GM23338 (cell line): ENCODE results near the gene SDHAF1. TPM values are rescaled to one million over a fixed set of nuclear protein-coding genes. Genes with fewer than 3 reads are reported as not detected.

Source experiments
- ATAC-seq: fragments of 200-7000 bp; cut with Tn5 transposase; 3 replicates; pipeline ENCODE4 v1.9.1; 2020
- DNase-seq: peaks from one replicate; pipeline ENCODE4 v3.0.0-alpha.2; 2015; ENCODE audit warnings: low spot score
- H2AFZ ChIP-seq: fragments of 200-600 bp; sonication (generic); 2 replicates; pipeline ENCODE4 v1.8.0; 2016; ENCODE audit warnings: antibody characterized with exemption, mild to moderate bottlenecking, moderate library complexity
- H3F3A ChIP-seq: fragments of 200-600 bp; sonication (generic); replicated peaks from 2 replicates; pipeline ENCODE4 v1.8.0; 2017; ENCODE audit warnings: antibody characterized with exemption, mixed run types, low read depth
- H3K27ac ChIP-seq: fragments of 200-600 bp; sonication (generic); 2 replicates; pipeline ENCODE4 v1.6.1; 2016; ENCODE audit warnings: low read depth
- H3K27me3 ChIP-seq: fragments of 200-600 bp; sonication (generic); 2 replicates; pipeline ENCODE4 v1.8.0; 2016; ENCODE audit warnings: mild to moderate bottlenecking, mixed run types, moderate library complexity; ENCODE audit not compliant: insufficient read depth
- H3K36me3 ChIP-seq: fragments of 200-600 bp; sonication (generic); 2 replicates; pipeline ENCODE4 v1.8.0; 2016; ENCODE audit warnings: mild to moderate bottlenecking; ENCODE audit not compliant: insufficient read depth
- H3K4me1 ChIP-seq: fragments of 200-600 bp; sonication (generic); 2 replicates; pipeline ENCODE4 v1.8.0; 2016; ENCODE audit warnings: mild to moderate bottlenecking, moderate library complexity; ENCODE audit not compliant: insufficient read depth
- H3K4me2 ChIP-seq: fragments of 200-600 bp; sonication (generic); 2 replicates; pipeline ENCODE4 v1.7.1; 2017; ENCODE audit warnings: mixed run types
- H3K4me3 ChIP-seq: fragments of 200-600 bp; sonication (generic); 2 replicates; pipeline ENCODE4 v1.6.1; 2016; ENCODE audit warnings: mixed run types
- H3K79me2 ChIP-seq: fragments of 200-600 bp; sonication (generic); replicated peaks from 2 replicates; pipeline ENCODE4 v1.8.0; 2017; ENCODE audit warnings: mild to moderate bottlenecking; ENCODE audit not compliant: insufficient read depth
- H3K9me2 ChIP-seq: fragments of 200-600 bp; sonication (generic); 2 replicates; pipeline ENCODE4 v1.8.0; 2017; ENCODE audit not compliant: insufficient read depth
- H4K20me1 ChIP-seq: fragments of 200-600 bp; sonication (generic); replicated peaks from 2 replicates; pipeline ENCODE4 v1.8.0; 2017; ENCODE audit warnings: mild to moderate bottlenecking; ENCODE audit not compliant: insufficient read depth
- H3K27ac Mint-ChIP-seq: 2 replicates; pipeline ENCODE4 v1.8.0; 2020; ENCODE audit warnings: inconsistent platforms, mild to moderate bottlenecking, moderate library complexity, mixed read lengths
- H3K27me3 Mint-ChIP-seq: 3 replicates; pipeline ENCODE4 v1.8.0; 2022; ENCODE audit warnings: low read depth, mild to moderate bottlenecking, moderate library complexity, mixed read lengths, inconsistent platforms; ENCODE audit not compliant: insufficient read depth, poor library complexity
- H3K36me3 Mint-ChIP-seq: 3 replicates; pipeline ENCODE4 v1.8.0; 2021; ENCODE audit warnings: low read depth, mild to moderate bottlenecking, inconsistent platforms, moderate library complexity, mixed read lengths
- H3K4me1 Mint-ChIP-seq: 3 replicates; pipeline ENCODE4 v1.8.0; 2020; ENCODE audit warnings: mild to moderate bottlenecking, inconsistent platforms, mixed read lengths
- H3K4me3 Mint-ChIP-seq: 3 replicates; pipeline ENCODE4 v1.8.0; 2021; ENCODE audit warnings: moderate library complexity, mild to moderate bottlenecking, inconsistent platforms, mixed read lengths
- H3K9me3 Mint-ChIP-seq: 3 replicates; pipeline ENCODE4 v1.8.0; 2020; ENCODE audit warnings: moderate library complexity, mild to moderate bottlenecking, inconsistent platforms, mixed read lengths
- CREB1 ChIP-seq: fragments of 250-450 bp; sonication (Bioruptor Pico); IDR thresholded peaks from 2 replicates; pipeline ENCODE4 v1.5.0; 2020; ENCODE audit warnings: low read depth, mild to moderate bottlenecking, moderate library complexity
- CTCF ChIP-seq, 2 experiments: fragments of 200-600 bp in 1 of 2; sonication (generic) in 1 of 2; conservative IDR thresholded peaks; 2 replicates each; pipeline versions ENCODE4 v1.5.1 to v1.6.1; 2016 to 2017; ENCODE audit warnings: antibody characterized with exemption in 2 of 2, low read depth in 2 of 2, mild to moderate bottlenecking in 2 of 2, moderate library complexity in 1 of 2
- ETS1 ChIP-seq: IDR thresholded peaks from 2 replicates; pipeline ENCODE4 v1.6.1; 2016; ENCODE audit warnings: antibody characterized with exemption
- EZH2 ChIP-seq: fragments of 200-600 bp; sonication (generic); IDR thresholded peaks from one replicate; pipeline ENCODE4 v1.8.0; 2017; ENCODE audit warnings: antibody characterized with exemption, mild to moderate bottlenecking, low read depth; ENCODE audit not compliant: unreplicated experiment
- EZH2phosphoT487 ChIP-seq: fragments of 200-600 bp; sonication (generic); IDR thresholded peaks from one replicate; pipeline ENCODE4 v1.8.1; 2018; ENCODE audit warnings: antibody characterized with exemption; ENCODE audit not compliant: unreplicated experiment
- JUNB ChIP-seq: IDR thresholded peaks from one replicate; pipeline ENCODE4 v1.6.1; 2016; ENCODE audit warnings: antibody characterized with exemption; ENCODE audit not compliant: unreplicated experiment
- NANOG ChIP-seq: IDR thresholded peaks from 2 replicates; pipeline ENCODE4 v1.6.1; 2016; ENCODE audit warnings: antibody characterized with exemption, borderline replicate concordance
- POLR2AphosphoS5 ChIP-seq: IDR thresholded peaks from 2 replicates; pipeline ENCODE4 v1.6.1; 2016; ENCODE audit warnings: antibody characterized with exemption, low read depth
- REST ChIP-seq: IDR thresholded peaks from one replicate; pipeline ENCODE4 v1.6.1; 2018; ENCODE audit warnings: antibody characterized with exemption; ENCODE audit not compliant: unreplicated experiment
- STAT1 ChIP-seq: IDR thresholded peaks from one replicate; pipeline ENCODE4 v1.6.1; 2016; ENCODE audit warnings: antibody characterized with exemption; ENCODE audit not compliant: unreplicated experiment
- ZNF114 ChIP-seq: fragments of 250-450 bp; sonication (Bioruptor Pico); IDR thresholded peaks from 2 replicates; pipeline ENCODE4 v1.5.0; 2020; ENCODE audit warnings: mild to moderate bottlenecking, moderate library complexity
- ZNF331 ChIP-seq: fragments of 250-450 bp; sonication (Bioruptor Pico); IDR thresholded peaks from 2 replicates; pipeline ENCODE4 v1.5.0; 2020; ENCODE audit warnings: low read depth, mild to moderate bottlenecking, moderate library complexity
- ZNF462 ChIP-seq: fragments of 250-450 bp; sonication (Bioruptor Pico); IDR thresholded peaks from 2 replicates; pipeline ENCODE4 v1.5.0; 2020; ENCODE audit warnings: mild to moderate bottlenecking, moderate library complexity
- polyA plus RNA-seq: library from polyadenylated mRNA; unstranded; fragments of >200 nt; fragmentation: Nextera tagmentation; extraction: Ambion mirVana; gene quantifications from 2 replicates; pipeline ENCODE4 v1.2.1, GENCODE V29; 2016
- total RNA-seq: library from RNA; depleted of rRNA; stranded (reverse); fragments of >200 nt; shearing (Covaris generic); gene quantifications from 2 replicates; pipeline ENCODE4 v1.2.3, GENCODE V29; 2014

The SDHAF1 gene
- total and polyA plus RNA-seq, 2 experiments from 2014 or later, result 19.9 to 55.9 TPM

GRCh38 chr19:35990156-35990555, 4.8 kb upstream of the SDHAF1 start:
- H3K4me3 ChIP-seq, result no peak overlapping the region

More at GRCh38 chr19:35990156-35990555, 4.8 kb upstream of the SDHAF1 start:
- Histone ChIP-seq H3K79me2 (no peaks in the 10 kb centered on the region), H3K27me3 (peaks cover 10% of the 10 kb centered on the region), H3K36me3 (no peaks in the 10 kb centered on the region), H3K4me1 (no peaks in the 10 kb centered on the region), H3K4me2 (no peak overlapping the region), H2AFZ (no peak overlapping the region), H4K20me1 (no peaks in the 10 kb centered on the region), H3K9me2 (no peaks in the 10 kb centered on the region), H3K27ac (no peak overlapping the region), H3F3A (0 out of 2 replicates have a peak, but pooled peaks cover 6% of the 10 kb centered on the region)
- no peak for DNase-seq
- H3K36me3 Mint-ChIP-seq, result no peaks in the 10 kb centered on the region
- peaks cover 2% of the 10 kb centered on the region; the same call in 2 of the 3 replicates for H3K4me1 Mint-ChIP-seq
- TF ChIP-seq NANOG, result no peak
- TF ChIP-seq ETS1, result no peak
- TF ChIP-seq CTCF (conservative IDR thresholded peaks at IDR 0.05; ENCODE audit: low read depth in 2 of 2), result no peak
- TF ChIP-seq ZNF462, result no peak
- TF ChIP-seq ZNF331 (CRISPR knock-in tag), result no peak
- no peak for TF ChIP-seq REST
- no peak for TF ChIP-seq EZH2phosphoT487
- no peak for TF ChIP-seq EZH2
- no peak for TF ChIP-seq POLR2AphosphoS5
- no peak for TF ChIP-seq JUNB
- TF ChIP-seq STAT1, result no peak
- TF ChIP-seq CREB1 (CRISPR knock-in tag), result no peak
- TF ChIP-seq ZNF114 (CRISPR knock-in tag), result no peak
- H3K9me3 Mint-ChIP-seq, result no peaks in the 10 kb centered on the region; the same call in 2 of the 3 replicates
- no peak overlapping the region for H3K4me3 Mint-ChIP-seq
- peaks cover 20% of the 10 kb centered on the region for H3K27me3 Mint-ChIP-seq
- H3K27ac Mint-ChIP-seq, result no peak overlapping the region
- ATAC-seq, result no peak
